Activated T-cell treated with anti-CD3 and anti-CD28 coated beads, Interleukin-2, amount 50 U/mL, for 24 hours (primary cell): ENCODE measurements around the gene CD55.

Experiments used
- DNase-seq: peaks from one replicate; pipeline ENCODE4 v3.0.0-alpha.2; 2020
- H3K27ac Mint-ChIP-seq: 2 replicates; pipeline ENCODE4 v1.8.0; 2020; ENCODE audit warnings: mild to moderate bottlenecking, mixed read lengths
- H3K27me3 Mint-ChIP-seq: 2 replicates; pipeline ENCODE4 v1.8.0; 2020; ENCODE audit warnings: mixed read lengths
- H3K36me3 Mint-ChIP-seq: 2 replicates; pipeline ENCODE4 v1.8.0; 2020; ENCODE audit warnings: low read depth, mixed read lengths
- H3K4me1 Mint-ChIP-seq: 2 replicates; pipeline ENCODE4 v1.8.0; 2020; ENCODE audit warnings: low read depth, mixed read lengths
- H3K4me3 Mint-ChIP-seq: 2 replicates; pipeline ENCODE4 v1.8.0; 2020; ENCODE audit warnings: mild to moderate bottlenecking, moderate library complexity, mixed read lengths
- H3K9me3 Mint-ChIP-seq: 2 replicates; pipeline ENCODE4 v1.8.0; 2020; ENCODE audit warnings: mixed read lengths

CD55 gene

DNA sequence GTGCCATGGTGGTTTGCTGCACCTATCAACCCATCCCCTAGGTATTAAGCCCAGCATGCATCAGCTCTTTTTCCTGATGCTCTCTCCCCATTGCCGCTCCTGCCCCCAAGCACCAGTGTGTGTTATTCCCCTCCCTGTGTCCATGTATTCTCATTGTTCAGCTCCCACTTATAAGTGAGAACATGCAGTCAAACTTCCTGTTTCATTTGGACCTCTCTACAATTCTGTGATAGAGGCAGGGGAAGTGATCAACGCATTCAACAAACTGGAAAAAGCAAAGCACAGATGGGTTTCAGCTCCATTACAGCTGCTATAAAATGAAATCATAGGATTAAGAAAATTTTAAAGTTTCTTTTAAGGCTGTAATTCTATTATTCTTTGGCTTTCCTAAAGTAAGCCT, 23.3 kb upstream of the CD55 start:
- DNase-seq, result no peak
- Mint-ChIP-seq H3K9me3 (peaks cover 8% of the 10 kb centered on the region), H3K4me1 (peaks cover 14% of the 10 kb centered on the region), H3K4me3 (no peak overlapping the region), H3K27me3 (no peaks in the 10 kb centered on the region), H3K27ac (no peak overlapping the region), H3K36me3 (no peaks in the 10 kb centered on the region)

DNA sequence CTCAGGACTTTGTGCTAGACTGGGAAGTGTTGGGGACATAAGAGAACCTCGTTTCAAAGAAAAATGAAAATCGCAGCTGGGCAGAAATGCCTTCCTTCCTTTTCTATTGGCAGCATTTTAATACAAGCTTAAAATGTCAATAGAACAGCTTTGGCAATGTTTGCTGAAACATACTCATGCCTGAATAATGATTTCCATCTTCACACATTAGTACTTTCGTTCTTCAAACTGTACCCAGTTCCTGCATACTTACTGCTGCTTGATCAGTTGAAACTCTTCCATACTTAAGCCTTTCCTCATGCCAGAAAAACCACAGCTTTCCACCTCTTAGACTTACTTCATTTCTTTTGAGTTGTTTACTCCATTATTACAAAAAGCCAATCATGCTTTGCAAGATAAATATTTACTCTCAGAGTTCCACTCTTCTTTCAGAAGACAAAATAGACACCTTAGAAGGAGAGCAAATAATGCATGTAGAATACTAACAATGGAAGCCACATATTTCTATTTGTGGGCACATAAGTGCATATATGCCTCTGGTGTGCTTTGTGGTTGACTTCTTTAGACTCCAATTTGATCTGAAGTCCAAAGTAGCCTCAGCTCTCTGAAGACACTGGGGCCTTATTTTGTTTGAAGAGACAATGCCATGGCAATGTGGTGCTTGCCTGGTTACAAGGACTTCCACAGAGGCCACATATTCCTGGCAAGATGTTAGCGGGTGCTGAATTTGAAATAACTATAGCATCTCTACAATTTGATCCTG, 22.7 kb upstream of the CD55 start:
- Mint-ChIP-seq H3K27me3 (no peaks in the 10 kb centered on the region), H3K36me3 (peaks cover 1% of the 10 kb centered on the region), H3K4me1 (peaks cover 14% of the 10 kb centered on the region), H3K9me3 (peaks cover 8% of the 10 kb centered on the region), H3K27ac (no peak overlapping the region), H3K4me3 (no peak overlapping the region)
- no peak for DNase-seq

DNA sequence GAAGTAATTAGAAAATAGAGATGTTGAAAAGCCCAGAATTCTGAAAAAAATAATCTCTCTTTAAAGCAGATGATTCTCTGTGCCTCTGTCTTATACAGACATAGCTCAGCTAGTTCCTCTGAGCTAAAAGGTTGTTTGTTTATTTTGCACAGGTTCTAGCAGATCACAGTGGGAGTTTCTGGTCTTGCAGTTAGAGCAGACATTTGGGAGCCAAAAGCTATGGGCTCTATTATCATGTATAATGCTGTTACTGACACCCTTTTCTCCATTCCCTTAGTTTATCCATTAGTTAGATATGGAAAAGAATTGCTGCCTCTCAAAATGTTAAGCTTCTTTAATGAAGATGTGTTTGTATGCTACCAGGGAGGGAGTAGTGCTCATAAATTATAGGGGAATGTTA, 20.5 kb upstream of the CD55 start:
- Mint-ChIP-seq H3K4me3 (no peak overlapping the region), H3K9me3 (peaks cover 11% of the 10 kb centered on the region), H3K36me3 (peaks cover 1% of the 10 kb centered on the region), H3K27ac (no peak overlapping the region), H3K4me1 (peaks cover 14% of the 10 kb centered on the region), H3K27me3 (no peaks in the 10 kb centered on the region)
- no peak for DNase-seq

GRCh38 chr1:207302618-207303393, 18.7 kb upstream of the CD55 start:
- peaks cover 14% of the 10 kb centered on the region for H3K4me1 Mint-ChIP-seq
- DNase-seq, result no peak
- peaks cover 1% of the 10 kb centered on the region for H3K36me3 Mint-ChIP-seq
- no peak overlapping the region for H3K27ac Mint-ChIP-seq
- no peak overlapping the region for H3K4me3 Mint-ChIP-seq
- no peaks in the 10 kb centered on the region for H3K27me3 Mint-ChIP-seq
- peaks cover 11% of the 10 kb centered on the region for H3K9me3 Mint-ChIP-seq

DNA sequence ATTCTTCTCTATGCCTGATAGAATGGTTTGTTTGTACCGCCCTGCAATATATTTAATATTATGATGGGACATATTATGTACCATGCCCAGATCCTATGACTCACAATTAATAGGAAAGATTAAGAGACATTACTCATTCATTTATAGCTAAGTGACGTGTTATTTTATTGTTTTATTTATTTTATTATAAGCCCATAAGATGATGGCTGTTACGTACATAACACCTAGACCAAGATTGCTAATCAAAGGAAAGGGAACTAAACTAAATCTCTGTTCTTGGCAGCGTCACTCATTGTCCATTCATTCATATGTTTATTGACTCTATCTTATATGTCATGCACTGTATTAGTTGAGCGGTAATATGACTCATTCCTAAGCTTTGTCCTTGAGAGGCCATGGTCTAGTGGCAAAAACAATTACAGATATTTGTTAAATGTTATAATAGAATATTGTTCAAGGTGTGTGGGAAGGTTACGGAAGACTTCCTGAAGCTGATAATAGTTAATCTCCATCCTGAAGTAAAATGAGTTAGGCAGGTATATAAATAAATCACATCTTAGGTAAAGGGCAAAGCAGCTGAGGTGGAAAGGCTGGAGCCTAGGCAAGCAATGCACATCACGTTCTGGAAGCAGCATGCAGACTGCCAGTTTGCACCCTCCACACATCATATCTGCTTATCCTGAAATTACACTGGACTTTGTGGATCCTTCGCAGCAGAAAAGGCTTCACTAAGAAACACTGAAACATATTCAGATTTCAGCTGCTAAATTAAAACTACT, 16.6 kb upstream of the CD55 start:
- Mint-ChIP-seq H3K4me3 (no peak overlapping the region), H3K27ac (no peak overlapping the region), H3K9me3 (peaks cover 11% of the 10 kb centered on the region)

GRCh38 chr1:207305489-207305873, 16.0 kb upstream of the CD55 start:
- Mint-ChIP-seq H3K27ac (no peak overlapping the region), H3K36me3 (peaks cover 1% of the 10 kb centered on the region), H3K9me3 (peaks cover 11% of the 10 kb centered on the region), H3K4me1 (peaks cover 30% of the 10 kb centered on the region), H3K27me3 (no peaks in the 10 kb centered on the region), H3K4me3 (no peak overlapping the region)
- no peak for DNase-seq

More for the DNA sequence above, 16.6 kb upstream of the CD55 start:
- Mint-ChIP-seq H3K36me3 (peaks cover 1% of the 10 kb centered on the region), H3K4me1 (peaks cover 25% of the 10 kb centered on the region), H3K27me3 (no peaks in the 10 kb centered on the region)
- DNase-seq, result no peak

DNA sequence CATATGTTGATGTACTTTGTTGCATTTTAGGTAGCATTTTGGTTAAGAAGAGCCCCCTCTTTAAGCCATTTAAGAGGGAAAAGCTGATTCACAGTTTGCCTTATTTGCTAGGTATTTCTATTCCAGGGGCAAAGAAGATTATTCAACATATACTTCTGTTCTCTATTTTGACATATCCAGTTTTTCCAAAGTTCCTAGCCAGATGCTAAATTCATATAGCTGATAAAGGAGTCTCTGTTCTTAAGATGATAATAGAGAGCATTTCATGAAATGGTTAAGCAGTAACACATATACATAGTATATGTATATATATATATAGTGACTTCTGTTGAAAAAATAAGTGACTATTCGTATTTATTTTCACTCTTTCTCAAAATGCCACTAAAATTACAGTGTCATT, 15.5 kb upstream of the CD55 start:
- Mint-ChIP-seq H3K36me3 (peaks cover 1% of the 10 kb centered on the region), H3K4me3 (no peak overlapping the region), H3K4me1 (peaks cover 30% of the 10 kb centered on the region), H3K27me3 (no peaks in the 10 kb centered on the region), H3K9me3 (peaks cover 11% of the 10 kb centered on the region), H3K27ac (no peak overlapping the region)
- no peak for DNase-seq

GRCh38 chr1:207306603-207307002, 14.9 kb upstream of the CD55 start:
- DNase-seq, result no peak
- Mint-ChIP-seq H3K27me3 (no peaks in the 10 kb centered on the region), H3K9me3 (peaks cover 11% of the 10 kb centered on the region), H3K4me3 (no peak overlapping the region), H3K4me1 (peaks cover 30% of the 10 kb centered on the region), H3K36me3 (peaks cover 1% of the 10 kb centered on the region), H3K27ac (no peak overlapping the region)

GRCh38 chr1:207308451-207309190, 12.9 kb upstream of the CD55 start:
- H3K4me1 Mint-ChIP-seq, result peaks cover 21% of the 10 kb centered on the region
- peaks cover 3% of the 10 kb centered on the region for H3K9me3 Mint-ChIP-seq
- no peaks in the 10 kb centered on the region for H3K36me3 Mint-ChIP-seq
- H3K4me3 Mint-ChIP-seq, result no peak overlapping the region
- no peak for DNase-seq
- H3K27ac Mint-ChIP-seq, result no peak overlapping the region
- no peaks in the 10 kb centered on the region for H3K27me3 Mint-ChIP-seq

- Mint-ChIP-seq H3K27me3 (no peaks in the 10 kb centered on the region), H3K36me3 (no peaks in the 10 kb centered on the region), H3K4me1 (peaks cover 22% of the 10 kb centered on the region), H3K27ac (no peak overlapping the region), H3K4me3 (peak overlapping the region; percentile 18), H3K9me3 (no peaks in the 10 kb centered on the region)
- no peak for DNase-seq
These were observed 11.7 kb upstream of the CD55 start for GRCh38 chr1:207309745-207310273.

DNA sequence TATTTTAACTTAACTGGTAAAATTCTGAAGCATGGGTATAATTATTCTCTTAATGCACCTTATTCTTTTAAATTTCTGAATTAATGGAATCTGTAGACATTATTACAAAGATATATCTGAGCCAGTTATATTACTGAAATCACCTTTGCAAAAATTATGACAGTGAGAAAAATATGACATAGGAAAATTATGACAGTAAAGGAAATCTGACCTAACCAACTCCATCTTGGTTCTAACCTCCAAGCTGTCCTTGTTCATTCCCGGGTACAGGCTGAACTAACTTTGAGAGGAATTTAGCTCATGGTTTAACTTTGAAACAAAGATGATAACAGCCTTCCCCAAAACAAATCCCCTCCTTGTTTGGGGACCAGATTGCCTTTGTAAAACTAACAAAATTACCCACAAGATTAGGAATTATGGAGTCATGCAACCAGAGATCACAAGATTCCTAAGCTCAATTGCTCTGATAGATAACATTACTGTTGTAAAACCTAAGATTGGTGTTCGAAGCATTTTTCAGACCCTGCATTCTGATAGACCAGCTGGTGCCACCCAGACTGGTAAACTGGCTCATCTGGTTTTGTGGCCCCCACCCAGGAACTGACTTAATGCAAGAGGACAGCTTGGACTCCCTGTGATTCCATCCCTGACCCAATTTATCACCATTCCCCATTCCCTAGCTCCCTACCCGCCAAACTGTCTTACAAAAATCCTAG, 9.4 kb upstream of the CD55 start:
- Mint-ChIP-seq H3K9me3 (no peaks in the 10 kb centered on the region), H3K27ac (no peak overlapping the region), H3K4me3 (no peak overlapping the region), H3K4me1 (peaks cover 24% of the 10 kb centered on the region), H3K36me3 (no peaks in the 10 kb centered on the region), H3K27me3 (no peaks in the 10 kb centered on the region)
- no peak for DNase-seq

- Mint-ChIP-seq H3K4me3 (no peak overlapping the region), H3K4me1 (peaks cover 25% of the 10 kb centered on the region), H3K27me3 (no peaks in the 10 kb centered on the region), H3K27ac (no peak overlapping the region), H3K9me3 (no peaks in the 10 kb centered on the region), H3K36me3 (no peaks in the 10 kb centered on the region)
- no peak for DNase-seq
These were observed 8.9 kb upstream of the CD55 start for GRCh38 chr1:207312604-207312920.

GRCh38 chr1:207313131-207313530, 8.3 kb upstream of the CD55 start:
- DNase-seq, result no peak
- no peaks in the 10 kb centered on the region for H3K27me3 Mint-ChIP-seq
- H3K36me3 Mint-ChIP-seq, result no peaks in the 10 kb centered on the region
- H3K27ac Mint-ChIP-seq, result no peak overlapping the region
- no peaks in the 10 kb centered on the region for H3K9me3 Mint-ChIP-seq
- peaks cover 25% of the 10 kb centered on the region for H3K4me1 Mint-ChIP-seq
- H3K4me3 Mint-ChIP-seq, result no peak overlapping the region

DNA sequence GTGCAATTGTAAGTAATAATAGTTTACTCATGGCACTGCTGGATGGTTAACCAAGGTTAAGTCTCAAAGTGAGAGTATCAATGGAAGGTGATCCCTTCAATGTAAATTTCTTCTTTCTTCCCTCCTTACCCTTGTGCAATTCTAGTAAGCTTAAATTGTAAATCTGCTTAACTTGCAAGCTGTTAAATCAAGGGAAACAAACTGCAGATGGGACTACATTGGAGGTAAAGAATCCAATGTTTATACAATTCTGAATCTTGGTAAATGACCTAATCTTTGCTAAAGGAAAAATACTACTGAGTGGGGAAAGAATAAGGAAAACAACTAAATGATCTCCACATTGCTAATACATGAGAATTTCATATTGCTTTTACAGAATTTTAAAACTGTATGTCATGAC, 6.7 kb upstream of the CD55 start:
- no peak overlapping the region for H3K4me3 Mint-ChIP-seq
- DNase-seq, result no peak
- no peaks in the 10 kb centered on the region for H3K27me3 Mint-ChIP-seq
- H3K27ac Mint-ChIP-seq, result no peak overlapping the region
- H3K4me1 Mint-ChIP-seq, result peaks cover 10% of the 10 kb centered on the region
- H3K9me3 Mint-ChIP-seq, result no peaks in the 10 kb centered on the region
- H3K36me3 Mint-ChIP-seq, result no peaks in the 10 kb centered on the region
